GM12878 (cell line): ENCODE data around the gene COQ3. TPM values are rescaled to one million over a fixed set of nuclear protein-coding genes. Genes with fewer than 3 reads are reported as not detected.

Source experiments
- ATAC-seq: fragments of 200-7000 bp; cut with Tn5 transposase; 3 replicates; pipeline ENCODE4 v1.9.1; 2020; ENCODE audit warnings: mild to moderate bottlenecking, moderate library complexity
- BruUV-seq: library from RNA; stranded (reverse); fragments of 400-500 nt; replicated peaks from 2 replicates; lab custom pipeline; 2021; lab: Mats Ljungman, UMichigan
- CTCF ChIA-PET: fragments of 300-600 bp; sonication (Branson Sonifier 250); formaldehyde crosslinking; extraction: SDS; loops from one replicate; lab custom pipeline; 2021; ENCODE audit warnings: inconsistent platforms; lab: Yijun Ruan, JAX
- POLR2A ChIA-PET: fragments of 350-600 bp; formaldehyde crosslinking; extraction: SDS; loops from one replicate; lab custom pipeline; 2021; ENCODE audit warnings: inconsistent platforms; lab: Charles Lee
- RAD21 ChIA-PET: fragments of 300-600 bp; sonication (Branson Sonifier 250); formaldehyde crosslinking; loops from one replicate; lab custom pipeline; 2023; ENCODE audit warnings: antibody characterized with exemption; ENCODE audit not compliant: unreplicated experiment; lab: Charles Lee
- SMC1A ChIA-PET: fragments of 300-600 bp; sonication (Branson Sonifier 250); formaldehyde crosslinking; loops from one replicate; lab custom pipeline; 2023; ENCODE audit not compliant: unreplicated experiment, uncharacterized antibody; lab: Charles Lee
- DNase-seq: peaks from one replicate; pipeline ENCODE4 v3.0.0-alpha.2; 2011; ENCODE audit warnings: low read depth, low spot score
- FAIRE-seq: peaks from 3 replicates; lab custom pipeline; 2011; peaks lifted over from hg19 to GRCh38; lab: Jason Lieb, UNC
- H2AFZ ChIP-seq: 2 replicates; pipeline ENCODE4 v1.6.0; 2011; ENCODE audit warnings: low read depth, low read length, control low read depth; ENCODE audit not compliant: control insufficient read depth
- H3K27ac ChIP-seq: 2 replicates; pipeline ENCODE4 v1.5.1; 2011; ENCODE audit warnings: control low read depth; ENCODE audit not compliant: control insufficient read depth, insufficient read depth
- H3K27me3 ChIP-seq, 2 experiments: replicated peaks in 1 of 2; 2 replicates each; pipeline versions ENCODE4 v1.6.0 to v1.6.1; 2011; ENCODE audit warnings: low read length in 1 of 2; ENCODE audit not compliant: control insufficient read depth in 2 of 2, insufficient read depth in 2 of 2
- H3K36me3 ChIP-seq, 2 experiments: 2 replicates each; pipeline ENCODE4 v1.5.1; 2011; ENCODE audit warnings: low read length in 1 of 2; ENCODE audit not compliant: control insufficient read depth in 2 of 2, insufficient read depth in 2 of 2
- H3K4me1 ChIP-seq: 2 replicates; pipeline ENCODE4 v1.6.1; 2011; ENCODE audit warnings: mild to moderate bottlenecking, low read length, moderate library complexity, mixed read lengths; ENCODE audit not compliant: control insufficient read depth, insufficient read depth
- H3K4me2 ChIP-seq: 2 replicates; pipeline ENCODE4 v1.6.0; 2011; ENCODE audit warnings: control low read depth; ENCODE audit not compliant: control insufficient read depth, insufficient read depth
- H3K4me3 ChIP-seq: fragments of 200-600 bp; sonication (generic); 2 replicates; pipeline ENCODE4 v1.5.1; 2016
- H3K79me2 ChIP-seq: 2 replicates; pipeline ENCODE4 v1.6.0; 2011; ENCODE audit warnings: low read length; ENCODE audit not compliant: control insufficient read depth, insufficient read depth
- H3K9ac ChIP-seq: 2 replicates; pipeline ENCODE4 v1.8.0; 2011; ENCODE audit warnings: low read length, control low read depth, mixed read lengths; ENCODE audit not compliant: control insufficient read depth, insufficient read depth
- H3K9me3 ChIP-seq: replicated peaks from 3 replicates; pipeline ENCODE4 v1.5.1; 2011; ENCODE audit warnings: mild to moderate bottlenecking, low read length; ENCODE audit not compliant: control insufficient read depth, insufficient read depth
- H4K20me1 ChIP-seq: 2 replicates; pipeline ENCODE4 v1.6.0; 2011; ENCODE audit not compliant: control insufficient read depth, insufficient read depth
- ATF2 ChIP-seq: IDR thresholded peaks from 2 replicates; pipeline ENCODE4 v1.6.1; 2012; ENCODE audit warnings: low read length, inconsistent platforms
- CHD1 ChIP-seq: IDR thresholded peaks from 2 replicates; pipeline ENCODE4 v1.6.1; 2012; ENCODE audit warnings: low read depth, low read length, improper control_type of control experiment
- ETV6 ChIP-seq, 2 experiments: fragments of 450-650 bp in 1 of 2; IDR thresholded peaks in 1 of 2; conservative IDR thresholded peaks in 1 of 2; 2 replicates each; pipeline ENCODE4 v1.6.1; 2014; ENCODE audit warnings: antibody characterized with exemption in 1 of 2, borderline replicate concordance in 1 of 2, low read depth in 1 of 2, mild to moderate bottlenecking in 1 of 2, moderate library complexity in 1 of 2
- FOS ChIP-seq: IDR thresholded peaks from 3 replicates; pipeline ENCODE4 v1.6.1; 2011; ENCODE audit warnings: borderline replicate concordance; ENCODE audit not compliant: insufficient read length; ENCODE audit errors: extremely low read depth
- IKZF1 ChIP-seq: fragments of 450-650 bp; conservative IDR thresholded peaks from 2 replicates; pipeline ENCODE4 v1.6.1; 2017; ENCODE audit warnings: antibody characterized with exemption, mild to moderate bottlenecking
- MYC ChIP-seq: IDR thresholded peaks from 2 replicates; pipeline ENCODE4 v1.6.1; 2011; ENCODE audit warnings: mild to moderate bottlenecking, low read length, moderate library complexity, inconsistent platforms; ENCODE audit not compliant: insufficient read depth, insufficient replicate concordance, insufficient read length, severe bottlenecking
- PAX8 ChIP-seq: fragments of 450-650 bp; IDR thresholded peaks from 2 replicates; pipeline ENCODE4 v1.6.1; 2017; ENCODE audit warnings: mild to moderate bottlenecking, moderate library complexity
- POU2F2 ChIP-seq: IDR thresholded peaks from 3 replicates; pipeline ENCODE4 v1.6.1; 2011; ENCODE audit warnings: low read depth, mild to moderate bottlenecking, low read length, borderline replicate concordance
- RFX5 ChIP-seq: IDR thresholded peaks from 2 replicates; pipeline ENCODE4 v1.6.1; 2011; ENCODE audit warnings: low read depth, low read length, improper control_type of control experiment
- SIN3A ChIP-seq: IDR thresholded peaks from 2 replicates; pipeline ENCODE4 v1.6.1; 2012; ENCODE audit warnings: low read depth, low read length, improper control_type of control experiment
- SP1 ChIP-seq: IDR thresholded peaks from one replicate; pipeline ENCODE4 v1.6.1; 2011; ENCODE audit warnings: low read depth, low read length
- SREBF2 ChIP-seq: IDR thresholded peaks from 2 replicates; pipeline ENCODE4 v1.6.1; 2012; ENCODE audit warnings: mild to moderate bottlenecking, low read length
- YY1 ChIP-seq: IDR thresholded peaks from 2 replicates; pipeline ENCODE4 v1.6.1; 2011; ENCODE audit warnings: low read depth, mild to moderate bottlenecking, low read length
- ZNF687 ChIP-seq: fragments of 450-650 bp; IDR thresholded peaks from 2 replicates; pipeline ENCODE4 v1.6.1; 2017; ENCODE audit warnings: mild to moderate bottlenecking, moderate library complexity
- WGBS: methylation state at CpG from one replicate; pipeline ENCODE4 v1.1.6; 2016; ENCODE audit warnings: low lambda C conversion rate; ENCODE audit not compliant: insufficient replicate concordance, insufficient coverage; ENCODE audit errors: missing lambda C conversion rate; 5-methylcytosine and 5-hydroxymethylcytosine counted together
- in situ Hi-C: fragments of 300-500 bp; cut with MboI; formaldehyde crosslinking; loops from 9 replicates; pipeline ENCODE4 v1.14.3; 2018; ENCODE audit warnings: mixed read lengths
- intact Hi-C: fragments of 100-400 bp; cut with micrococcal nuclease; formaldehyde crosslinking; loops from one replicate; pipeline ENCODE4 v1.14.2; 2022; ENCODE audit not compliant: unreplicated experiment
- polyA plus RNA-seq, 11 experiments: library from polyadenylated mRNA; depleted of rRNA in 4 of 11; unstranded in 6 of 11; stranded (reverse) in 5 of 11; fragments of >200 nt; fragmentation: Nextera tagmentation in 4 of 11; fragmentation: Illumina TruSeq in 1 of 11; extraction: Ambion mirVana in 4 of 11; extraction: Trizol in 1 of 11; gene quantifications; 1 replicate in 1 of 11; 2 replicates in 10 of 11; pipeline versions ENCODE4 v1.2.1 to v1.2.3, GENCODE V29; 2011 to 2016; ENCODE audit warnings: inconsistent platforms in 2 of 11, missing spikeins in 2 of 11, low read depth in 1 of 11
- total RNA-seq, 4 experiments: library from RNA; depleted of rRNA in 3 of 4; stranded (reverse); fragments of >200 nt in 3 of 4; fragmentation: Illumina TruSeq in 1 of 4; extraction: Trizol in 1 of 4; gene quantifications; 2 replicates each; pipeline versions ENCODE4 v1.2.1 to v1.2.3, GENCODE V29; 2013 to 2021

The COQ3 gene
- total and polyA plus RNA-seq, 10 of the 15 experiments (the other 5 are each of a cell fraction or from before 2014, with no cell fraction given), result 9.3 to 50.6 (median 16.0) TPM

DNA sequence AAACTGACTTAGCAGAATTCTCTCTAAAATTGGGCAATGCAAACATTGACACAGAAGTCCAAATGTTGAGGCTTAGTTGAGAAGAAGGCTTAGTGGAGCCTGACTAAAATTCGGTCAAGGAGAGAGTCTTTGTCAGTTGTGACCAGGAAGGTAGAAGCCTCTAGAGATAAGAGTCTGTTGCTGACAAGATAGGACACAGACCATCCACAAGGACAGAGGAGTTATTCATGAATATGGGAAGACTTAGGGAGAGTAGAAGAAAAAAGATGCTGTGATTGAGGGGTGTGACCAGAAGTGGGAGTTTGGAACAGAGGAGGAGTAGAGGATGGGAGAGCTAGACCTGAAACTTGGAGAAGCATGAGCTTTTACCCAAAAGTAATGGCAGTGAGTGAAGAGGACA, 37.4 kb downstream of the COQ3 start:
- in situ Hi-C loops, result no loop called here
- intact Hi-C loops, result no loop called here
- WGBS, result 0% methylated on average over 1 of the region's 1 CpG
- FAIRE-seq, result no peak
- Histone ChIP-seq H3K27ac (no peak overlapping the region), H3K9me3 (no peaks in the 10 kb centered on the region), H3K36me3 (no peaks in the 10 kb centered on the region), H3K27me3 (no peaks in the 10 kb centered on the region), H2AFZ (no peak overlapping the region), H3K79me2 (no peaks in the 10 kb centered on the region), H4K20me1 (no peaks in the 10 kb centered on the region), H3K4me3 (no peak overlapping the region), H3K4me1 (no peaks in the 10 kb centered on the region), H3K4me2 (no peak overlapping the region), H3K9ac (no peak overlapping the region)
- no peak for DNase-seq
- ChIA-PET POLR2A (no interaction called here), SMC1A (no interaction called here), RAD21 (no interaction called here), CTCF (no interaction called here)
- BruUV-seq, result no TSS peak
- TF ChIP-seq ETV6 (conservative IDR thresholded peaks at IDR 0.05 in 1 of 2, IDR thresholded peaks at IDR 0.05 in 1 of 2; ENCODE audit: borderline replicate concordance in 1 of 2, low read depth in 1 of 2), result no peak
- TF ChIP-seq RFX5, result no peak
- no peak for TF ChIP-seq ZNF687
- no peak for TF ChIP-seq PAX8
- TF ChIP-seq POU2F2, result no peak
- TF ChIP-seq YY1, result no peak
- TF ChIP-seq SP1, result no peak
- TF ChIP-seq FOS, result no peak
- no peak for TF ChIP-seq SIN3A
- no peak for TF ChIP-seq CHD1
- TF ChIP-seq IKZF1, result no peak
- no peak for TF ChIP-seq MYC
- TF ChIP-seq ATF2, result no peak
- TF ChIP-seq SREBF2, result no peak
- ATAC-seq, result no peak
